A172 (cell line): ENCODE measurements around the gene ACSL5. TPM values are rescaled to one million over a fixed set of nuclear protein-coding genes. Genes with fewer than 3 reads are reported as not detected.
"Not testable (repeated sequence)": the region's sequence is repeated elsewhere in the genome, so short reads cannot be mapped to it uniquely, and the experiment has no call there.

ENCODE experiments used
- DNase-seq: peaks from one replicate; pipeline ENCODE4 v3.0.0-alpha.2; 2015; ENCODE audit warnings: low spot score
- total RNA-seq: library from RNA; depleted of rRNA; stranded (reverse); fragments of >200 nt; shearing (Covaris generic); gene quantifications from 2 replicates; pipeline ENCODE4 v1.2.3, GENCODE V29; 2014

Gene ACSL5
- total RNA-seq, 1 experiment from 2014 or later: 0.91 TPM

- DNase-seq: peak; percentile 64
These were observed 1.9 kb downstream of the ACSL5 start for GRCh38 chr10:112375721-112376395.

GRCh38 chr10:112376396-112376790, 2.5 kb downstream of the ACSL5 start:
- DNase-seq: no peak

- DNase-seq: not testable (repeated sequence)
These were observed 3.2 kb downstream of the ACSL5 start for GRCh38 chr10:112377116-112377515.

- peak; percentile 91 for DNase-seq
These were observed 5.8 kb downstream of the ACSL5 start for GRCh38 chr10:112379635-112380296.

- DNase-seq: no peak
These were observed 8.8 kb downstream of the ACSL5 start for GRCh38 chr10:112382515-112383235.

GRCh38 chr10:112383325-112383724, 9.4 kb downstream of the ACSL5 start:
- DNase-seq: peak; percentile 91

- no peak for DNase-seq
These were observed 10.2 kb downstream of the ACSL5 start for GRCh38 chr10:112384141-112384540.

- no peak for DNase-seq
These were observed 11.3 kb downstream of the ACSL5 start for GRCh38 chr10:112385201-112385600.

GRCh38 chr10:112388056-112388455, 14.1 kb downstream of the ACSL5 start:
- peak; percentile 27 for DNase-seq

- no peak for DNase-seq
These were observed 14.6 kb downstream of the ACSL5 start for GRCh38 chr10:112388548-112388947.

GRCh38 chr10:112389271-112389822, 15.4 kb downstream of the ACSL5 start:
- peak; percentile 93 for DNase-seq

GRCh38 chr10:112390125-112390703, 16.3 kb downstream of the ACSL5 start:
- no peak for DNase-seq

GRCh38 chr10:112393341-112393740, 19.4 kb downstream of the ACSL5 start:
- DNase-seq: no peak

- no peak for DNase-seq
These were observed 19.9 kb downstream of the ACSL5 start for GRCh38 chr10:112393827-112394226.

GRCh38 chr10:112394475-112394875, 20.6 kb downstream of the ACSL5 start:
- DNase-seq: no peak

- no peak for DNase-seq
These were observed 22.1 kb downstream of the ACSL5 start for GRCh38 chr10:112395809-112396530.

- no peak for DNase-seq
These were observed 23.7 kb downstream of the ACSL5 start for GRCh38 chr10:112397592-112397991.

GRCh38 chr10:112402917-112403316, 29.0 kb downstream of the ACSL5 start:
- DNase-seq: no peak

- DNase-seq: peak; percentile 26
These were observed 30.7 kb downstream of the ACSL5 start for GRCh38 chr10:112404617-112405016.

- DNase-seq: not testable (repeated sequence)
These were observed 32.9 kb downstream of the ACSL5 start for GRCh38 chr10:112406806-112407205.

- no peak for DNase-seq
These were observed 33.8 kb downstream of the ACSL5 start for GRCh38 chr10:112407696-112408095.
